Kidney epithelial cell (primary cell): ENCODE data around the gene PIK3R1. TPM values are rescaled to one million over a fixed set of nuclear protein-coding genes. Genes with fewer than 3 reads are reported as not detected.
"Not testable (repeated sequence)": the region's sequence is repeated elsewhere in the genome, so short reads cannot be mapped to it uniquely, and the experiment has no call there.

ENCODE experiments used
- DNase-seq: peaks from one replicate; pipeline ENCODE4 v3.0.0-alpha.2; 2010; ENCODE audit warnings: low read depth
- H3K27me3 ChIP-seq: 2 replicates; pipeline ENCODE4 v1.6.0; 2011; ENCODE audit warnings: low read length; ENCODE audit not compliant: control insufficient read depth, insufficient read depth
- H3K36me3 ChIP-seq: 2 replicates; pipeline ENCODE4 v1.5.1; 2011; ENCODE audit warnings: low read length; ENCODE audit not compliant: control insufficient read depth, insufficient read depth
- H3K4me3 ChIP-seq: 2 replicates; pipeline ENCODE4 v1.5.1; 2011; ENCODE audit warnings: low read depth, mild to moderate bottlenecking, control low read depth, low read length
- CTCF ChIP-seq: IDR thresholded peaks from 2 replicates; pipeline ENCODE4 v1.5.1; 2011; ENCODE audit warnings: mild to moderate bottlenecking, moderate library complexity, low read length, control low read depth, inconsistent platforms; ENCODE audit not compliant: insufficient read depth, poor library complexity, severe bottlenecking
- total RNA-seq: library from RNA; depleted of rRNA; stranded (reverse); fragments of >200 nt; gene quantifications from 2 replicates; pipeline ENCODE4 v1.2.3, GENCODE V29; 2015

PIK3R1 gene
- total RNA-seq, 1 donor from 2014 or later, result 21.1 TPM

- no peak for DNase-seq
- no peaks in the 10 kb centered on the region for H3K36me3 ChIP-seq
- H3K4me3 ChIP-seq, result no peak overlapping the region
- no peak for TF ChIP-seq CTCF
- no peaks in the 10 kb centered on the region for H3K27me3 ChIP-seq
Measured at GRCh38 chr5:68229416-68229815, 13.9 kb downstream of the PIK3R1 start.

GRCh38 chr5:68230285-68230684, 14.7 kb downstream of the PIK3R1 start:
- no peak for TF ChIP-seq CTCF
- Histone ChIP-seq H3K4me3 (no peak overlapping the region), H3K36me3 (no peaks in the 10 kb centered on the region), H3K27me3 (no peaks in the 10 kb centered on the region)
- DNase-seq, result no peak

- no peaks in the 10 kb centered on the region for H3K36me3 ChIP-seq
Measured at GRCh38 chr5:68231414-68232076, 16.0 kb downstream of the PIK3R1 start.

GRCh38 chr5:68232277-68232676, 16.7 kb downstream of the PIK3R1 start:
- TF ChIP-seq CTCF, result no peak
- no peaks in the 10 kb centered on the region for H3K36me3 ChIP-seq
- H3K27me3 ChIP-seq, result no peaks in the 10 kb centered on the region
- no peak for DNase-seq
- no peak overlapping the region for H3K4me3 ChIP-seq

More at GRCh38 chr5:68231414-68232076, 16.0 kb downstream of the PIK3R1 start:
- Histone ChIP-seq H3K27me3 (no peaks in the 10 kb centered on the region), H3K4me3 (no peak overlapping the region)
- DNase-seq, result no peak
- no peak for TF ChIP-seq CTCF

- no peaks in the 10 kb centered on the region for H3K27me3 ChIP-seq
- no peak for DNase-seq
- H3K36me3 ChIP-seq, result no peaks in the 10 kb centered on the region
- no peak overlapping the region for H3K4me3 ChIP-seq
- TF ChIP-seq CTCF, result no peak
Measured at GRCh38 chr5:68233075-68233474, 17.5 kb downstream of the PIK3R1 start.

- not testable (repeated sequence) for H3K36me3 ChIP-seq, H3K27me3 ChIP-seq, H3K4me3 ChIP-seq, DNase-seq
Measured at GRCh38 chr5:68235229-68235628, 19.7 kb downstream of the PIK3R1 start.
